K562 (cell line): ENCODE measurements around the gene RABL6.

Experiments used
- CBX2 ChIP-seq: fragments of 200-600 bp; sonication (generic); IDR thresholded peaks from one replicate; pipeline ENCODE4 v1.6.1; 2012; ENCODE audit warnings: mild to moderate bottlenecking, low read length, inconsistent platforms; ENCODE audit not compliant: insufficient read depth, poor library complexity, severe bottlenecking
- HCFC1 ChIP-seq: IDR thresholded peaks from 2 replicates; pipeline ENCODE4 v1.6.1; 2012; ENCODE audit warnings: low read depth, low read length, improper control_type of control experiment
- IRF2 ChIP-seq: sonication (generic); formaldehyde crosslinking; IDR thresholded peaks from 2 replicates; pipeline ENCODE4 v1.8.1; 2022; ENCODE audit warnings: mild to moderate bottlenecking, missing genetic modification reagents
- NONO ChIP-seq, 2 experiments: fragments of 200-400 bp in 1 of 2; fragments of 450-650 bp in 1 of 2; formaldehyde crosslinking in 1 of 2; IDR thresholded peaks; 2 replicates each; pipeline ENCODE4 v1.6.1; 2017; ENCODE audit warnings: low read depth in 2 of 2, mild to moderate bottlenecking in 2 of 2, moderate library complexity in 2 of 2, low read length in 1 of 2
- NR4A1 ChIP-seq, 2 experiments: fragments of 250-450 bp in 1 of 2; fragments of 450-650 bp in 1 of 2; sonication (Bioruptor Pico) in 1 of 2; IDR thresholded peaks; 2 replicates each; pipeline versions ENCODE4 v1.4.0 to v1.6.1; 2016 to 2020; ENCODE audit warnings: mild to moderate bottlenecking in 2 of 2, missing compliant biosample characterization in 1 of 2, missing genetic modification characterization in 1 of 2, moderate library complexity in 1 of 2
- RB1 ChIP-seq: fragments of 450-650 bp; IDR thresholded peaks from 2 replicates; pipeline ENCODE4 v1.6.1; 2017; ENCODE audit warnings: low read depth, mild to moderate bottlenecking
- RBBP5 ChIP-seq: fragments of 200-600 bp; sonication (generic); IDR thresholded peaks from 2 replicates; pipeline ENCODE4 v1.6.1; 2012; ENCODE audit warnings: borderline replicate concordance, mild to moderate bottlenecking, low read length, control low read depth, inconsistent platforms; ENCODE audit not compliant: insufficient read depth, poor library complexity, severe bottlenecking
- TAF7 ChIP-seq: fragments of 450-650 bp; IDR thresholded peaks from 2 replicates; pipeline ENCODE4 v1.6.1; 2016; ENCODE audit warnings: missing genetic modification characterization, missing compliant biosample characterization
- YY1 ChIP-seq, 3 experiments: IDR thresholded peaks; 2 replicates each; pipeline ENCODE4 v1.6.1; 2011; ENCODE audit warnings: low read length in 2 of 3, mild to moderate bottlenecking in 2 of 3, moderate library complexity in 2 of 3, borderline replicate concordance in 1 of 3, control low read depth in 1 of 3, low read depth in 1 of 3; ENCODE audit not compliant: insufficient read depth in 3 of 3, insufficient replicate concordance in 2 of 3, control insufficient read depth in 1 of 3, insufficient read length in 1 of 3; ENCODE audit errors: extremely low read depth in 1 of 3
- ZBED1 ChIP-seq: IDR thresholded peaks from 2 replicates; pipeline ENCODE4 v1.6.1; 2014
- ZNF212 ChIP-seq: fragments of 450-650 bp; formaldehyde crosslinking; IDR thresholded peaks from 2 replicates; pipeline ENCODE4 v1.4.0; 2020; ENCODE audit warnings: mild to moderate bottlenecking
- TF ChIP-seq, protein P1 (sequence below), 2 experiments: fragments of 450-650 bp; formaldehyde crosslinking in 1 of 2; IDR thresholded peaks; 2 replicates each; pipeline versions ENCODE4 v1.4.0 to v1.6.1; 2014 to 2020; ENCODE audit warnings: mild to moderate bottlenecking in 2 of 2, borderline replicate concordance in 1 of 2, low read depth in 1 of 2

GRCh38 chr9:136835932-136836904 is 28.5 kb downstream of the RABL6 start:
- TF ChIP-seq IRF2 (CRISPR knock-in tag) (no peak), NR4A1 (CRISPR knock-in tag; IDR thresholded peaks at IDR 0.05) (no peak), NR4A1 (tag; IDR thresholded peaks at IDR 0.05) (no peak), HCFC1 (no peak), TAF7 (tag) (no peak), CBX2 (no peak), ZBED1 (no peak), ZNF212 (CRISPR knock-in tag) (no peak), NONO (IDR thresholded peaks at IDR 0.05; ENCODE audit: low read depth in 2 of 2, low read length in 1 of 2) (no peak), YY1 (IDR thresholded peaks at IDR 0.05; ENCODE audit: borderline replicate concordance in 1 of 3, control insufficient read depth in 1 of 3, extremely low read depth in 1 of 3, insufficient read depth in 3 of 3, insufficient read length in 1 of 3, insufficient replicate concordance in 2 of 3, low read depth in 1 of 3, low read length in 2 of 3) (no peak), RBBP5 (no peak), RB1 (no peak)
- TF ChIP-seq, protein P1, sequence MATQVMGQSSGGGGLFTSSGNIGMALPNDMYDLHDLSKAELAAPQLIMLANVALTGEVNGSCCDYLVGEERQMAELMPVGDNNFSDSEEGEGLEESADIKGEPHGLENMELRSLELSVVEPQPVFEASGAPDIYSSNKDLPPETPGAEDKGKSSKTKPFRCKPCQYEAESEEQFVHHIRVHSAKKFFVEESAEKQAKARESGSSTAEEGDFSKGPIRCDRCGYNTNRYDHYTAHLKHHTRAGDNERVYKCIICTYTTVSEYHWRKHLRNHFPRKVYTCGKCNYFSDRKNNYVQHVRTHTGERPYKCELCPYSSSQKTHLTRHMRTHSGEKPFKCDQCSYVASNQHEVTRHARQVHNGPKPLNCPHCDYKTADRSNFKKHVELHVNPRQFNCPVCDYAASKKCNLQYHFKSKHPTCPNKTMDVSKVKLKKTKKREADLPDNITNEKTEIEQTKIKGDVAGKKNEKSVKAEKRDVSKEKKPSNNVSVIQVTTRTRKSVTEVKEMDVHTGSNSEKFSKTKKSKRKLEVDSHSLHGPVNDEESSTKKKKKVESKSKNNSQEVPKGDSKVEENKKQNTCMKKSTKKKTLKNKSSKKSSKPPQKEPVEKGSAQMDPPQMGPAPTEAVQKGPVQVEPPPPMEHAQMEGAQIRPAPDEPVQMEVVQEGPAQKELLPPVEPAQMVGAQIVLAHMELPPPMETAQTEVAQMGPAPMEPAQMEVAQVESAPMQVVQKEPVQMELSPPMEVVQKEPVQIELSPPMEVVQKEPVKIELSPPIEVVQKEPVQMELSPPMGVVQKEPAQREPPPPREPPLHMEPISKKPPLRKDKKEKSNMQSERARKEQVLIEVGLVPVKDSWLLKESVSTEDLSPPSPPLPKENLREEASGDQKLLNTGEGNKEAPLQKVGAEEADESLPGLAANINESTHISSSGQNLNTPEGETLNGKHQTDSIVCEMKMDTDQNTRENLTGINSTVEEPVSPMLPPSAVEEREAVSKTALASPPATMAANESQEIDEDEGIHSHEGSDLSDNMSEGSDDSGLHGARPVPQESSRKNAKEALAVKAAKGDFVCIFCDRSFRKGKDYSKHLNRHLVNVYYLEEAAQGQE (IDR thresholded peaks at IDR 0.05; ENCODE audit: borderline replicate concordance): no peak
- TF ChIP-seq, protein P1 (CRISPR knock-in tag; IDR thresholded peaks at IDR 0.05; ENCODE audit: low read depth): no peak
